Cardiac fibroblast (primary cell): ENCODE measurements around the gene BOLA1.
A peak's percentile ranks its signal among the peaks of the same experiment; 100 is the strongest.
"Not testable (repeated sequence)": the region's sequence is repeated elsewhere in the genome, so short reads cannot be mapped to it uniquely, and the experiment has no call there.

Experiments used
- DNase-seq, 2 donors: peaks; one replicate each; pipeline versions ENCODE4 v3.0.0 to v3.0.0-alpha.2; 2010; ENCODE audit warnings: low read depth in 2 of 2
- H3K4me3 ChIP-seq, 2 donors: replicated peaks in 1 of 2; 1 replicate in 1 of 2; 2 replicates in 1 of 2; pipeline ENCODE4 v1.5.1; 2011; ENCODE audit warnings: low read depth in 2 of 2, low read length in 2 of 2, mild to moderate bottlenecking in 2 of 2, moderate library complexity in 1 of 2
- TF ChIP-seq, protein P1 (sequence below): IDR thresholded peaks from one replicate; pipeline ENCODE4 v1.5.1; 2011; ENCODE audit warnings: low read depth, mild to moderate bottlenecking, low read length, inconsistent platforms

BOLA1 gene, protein sequence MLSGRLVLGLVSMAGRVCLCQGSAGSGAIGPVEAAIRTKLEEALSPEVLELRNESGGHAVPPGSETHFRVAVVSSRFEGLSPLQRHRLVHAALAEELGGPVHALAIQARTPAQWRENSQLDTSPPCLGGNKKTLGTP

DNA sequence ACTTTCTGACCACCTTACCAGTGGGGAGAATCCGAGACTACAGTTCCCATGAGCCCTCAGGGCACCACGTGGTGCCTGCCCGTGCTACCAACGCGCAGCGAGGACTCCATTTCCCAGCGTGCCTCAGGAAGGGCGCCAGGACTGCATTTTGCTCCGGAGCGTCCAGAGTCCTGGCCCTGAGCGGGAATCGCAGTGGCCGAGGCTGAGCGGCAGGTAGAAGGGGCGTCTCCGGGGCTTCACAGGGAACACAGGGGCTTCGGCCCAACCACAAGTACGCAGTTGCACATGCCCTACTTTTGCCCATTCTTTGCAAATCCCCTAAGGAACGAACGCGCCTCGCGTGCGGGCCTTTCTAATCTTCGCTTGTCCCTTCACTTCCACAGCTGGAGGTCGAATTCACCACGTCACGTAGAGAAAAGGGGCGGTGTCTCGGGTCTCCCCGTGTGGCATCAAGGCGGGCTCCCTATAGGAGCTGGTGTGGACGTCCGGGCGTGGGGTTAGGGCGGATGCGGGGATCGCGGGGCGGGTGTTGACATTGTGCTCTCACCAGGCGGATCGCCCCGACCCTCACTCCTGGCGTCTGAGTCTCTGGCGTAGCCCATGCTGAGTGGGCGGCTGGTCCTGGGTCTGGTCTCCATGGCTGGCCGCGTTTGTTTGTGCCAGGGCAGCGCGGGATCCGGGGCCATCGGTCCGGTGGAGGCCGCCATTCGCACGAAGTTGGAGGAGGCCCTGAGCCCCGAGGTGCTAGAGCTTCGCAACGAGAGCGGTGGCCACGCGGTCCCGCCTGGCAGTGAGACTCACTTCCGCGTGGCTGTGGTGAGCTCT, at the start of gene BOLA1:
Gene BOLA1 (plus strand): TSS at position 109 of the 825 bp plus-strand sequence. CDS start 492 bp downstream, at position 601.
- TF ChIP-seq, protein P1, sequence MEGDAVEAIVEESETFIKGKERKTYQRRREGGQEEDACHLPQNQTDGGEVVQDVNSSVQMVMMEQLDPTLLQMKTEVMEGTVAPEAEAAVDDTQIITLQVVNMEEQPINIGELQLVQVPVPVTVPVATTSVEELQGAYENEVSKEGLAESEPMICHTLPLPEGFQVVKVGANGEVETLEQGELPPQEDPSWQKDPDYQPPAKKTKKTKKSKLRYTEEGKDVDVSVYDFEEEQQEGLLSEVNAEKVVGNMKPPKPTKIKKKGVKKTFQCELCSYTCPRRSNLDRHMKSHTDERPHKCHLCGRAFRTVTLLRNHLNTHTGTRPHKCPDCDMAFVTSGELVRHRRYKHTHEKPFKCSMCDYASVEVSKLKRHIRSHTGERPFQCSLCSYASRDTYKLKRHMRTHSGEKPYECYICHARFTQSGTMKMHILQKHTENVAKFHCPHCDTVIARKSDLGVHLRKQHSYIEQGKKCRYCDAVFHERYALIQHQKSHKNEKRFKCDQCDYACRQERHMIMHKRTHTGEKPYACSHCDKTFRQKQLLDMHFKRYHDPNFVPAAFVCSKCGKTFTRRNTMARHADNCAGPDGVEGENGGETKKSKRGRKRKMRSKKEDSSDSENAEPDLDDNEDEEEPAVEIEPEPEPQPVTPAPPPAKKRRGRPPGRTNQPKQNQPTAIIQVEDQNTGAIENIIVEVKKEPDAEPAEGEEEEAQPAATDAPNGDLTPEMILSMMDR, result no peak
- DNase-seq, result peak; percentile 91 to 93
- H3K4me3 ChIP-seq, result peak within 1 kb of the TSS; percentile 56

DNA sequence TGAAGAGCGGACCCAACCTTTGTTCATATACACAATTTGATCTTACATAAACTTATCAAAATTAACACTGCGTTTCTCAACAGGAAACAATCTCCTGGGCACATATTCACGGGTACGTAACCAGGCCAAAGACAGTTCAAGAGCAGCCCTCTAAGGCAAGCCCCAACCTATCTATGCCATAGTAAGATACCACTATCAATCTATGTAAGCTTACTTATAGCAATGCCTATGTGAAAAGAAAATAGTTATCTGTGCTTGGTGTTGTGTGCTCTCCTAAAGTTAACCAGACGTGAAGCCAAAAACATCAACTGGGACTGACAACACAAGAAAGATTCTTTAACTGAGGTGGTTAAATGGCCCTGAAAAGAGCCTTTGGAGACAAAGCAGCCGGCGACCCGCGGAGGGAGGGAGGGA, 49.4 kb upstream of the BOLA1 start:
- TF ChIP-seq, protein P1, result no peak
- DNase-seq, result peak in 1 of 2 donors; percentile 33
- peak overlapping the region; percentile 48 to 50 for H3K4me3 ChIP-seq

DNA sequence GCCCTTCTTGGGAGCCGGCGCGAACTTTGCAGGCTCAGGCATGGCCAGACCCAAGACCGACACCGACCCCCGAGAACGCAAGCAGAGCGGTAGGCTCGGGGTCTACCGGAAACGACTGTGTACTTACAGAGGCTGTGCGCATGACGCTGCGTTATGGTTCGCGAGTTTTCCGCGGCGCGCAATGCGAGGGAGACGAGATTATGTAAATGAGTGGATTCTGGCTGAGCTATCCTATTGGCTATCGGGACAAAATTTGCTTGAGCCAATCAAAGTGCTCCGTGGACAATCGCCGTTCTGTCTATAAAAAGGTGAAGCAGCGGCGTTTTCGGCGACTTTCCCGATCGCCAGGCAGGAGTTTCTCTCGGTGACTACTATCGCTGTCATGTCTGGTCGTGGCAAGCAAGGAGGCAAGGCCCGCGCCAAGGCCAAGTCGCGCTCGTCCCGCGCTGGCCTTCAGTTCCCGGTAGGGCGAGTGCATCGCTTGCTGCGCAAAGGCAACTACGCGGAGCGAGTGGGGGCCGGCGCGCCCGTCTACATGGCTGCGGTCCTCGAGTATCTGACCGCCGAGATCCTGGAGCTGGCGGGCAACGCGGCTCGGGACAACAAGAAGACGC, 48.5 kb upstream of the BOLA1 start:
- not testable (repeated sequence) for H3K4me3 ChIP-seq

DNA sequence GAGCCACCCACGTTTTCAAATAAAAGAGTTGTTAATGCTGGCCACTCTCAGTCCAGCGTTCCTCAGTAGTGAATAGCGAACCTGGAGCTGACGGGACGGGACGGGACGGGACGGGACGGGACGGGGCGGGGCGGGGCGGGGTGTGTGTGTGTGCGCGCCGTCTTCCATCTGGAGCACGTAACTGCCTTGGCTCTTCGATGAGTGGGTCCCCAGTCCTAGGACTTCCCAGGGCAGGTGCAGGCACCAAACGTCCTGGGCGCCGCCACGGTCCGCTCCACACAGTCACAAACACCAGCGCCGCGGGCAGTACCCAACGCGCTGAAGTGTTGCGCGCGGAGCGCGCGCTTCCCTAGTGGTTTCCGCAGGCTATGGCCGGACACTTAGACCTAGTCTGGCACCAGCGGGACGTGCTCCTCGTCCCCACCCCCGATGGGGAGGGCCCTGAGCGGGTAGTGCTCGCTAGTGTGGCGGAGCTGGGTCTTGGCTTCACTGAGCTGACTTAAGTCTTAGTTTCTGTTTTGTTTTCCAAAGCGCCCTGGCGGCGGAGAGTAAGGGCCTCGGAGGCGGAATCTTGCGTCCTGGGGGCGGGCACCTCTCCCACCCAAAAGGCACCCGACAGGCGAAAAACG, 47.7 kb upstream of the BOLA1 start:
- H3K4me3 ChIP-seq, DNase-seq: not testable (repeated sequence)

More for the DNA sequence above, 48.5 kb upstream of the BOLA1 start:
- not testable (repeated sequence) for DNase-seq

DNA sequence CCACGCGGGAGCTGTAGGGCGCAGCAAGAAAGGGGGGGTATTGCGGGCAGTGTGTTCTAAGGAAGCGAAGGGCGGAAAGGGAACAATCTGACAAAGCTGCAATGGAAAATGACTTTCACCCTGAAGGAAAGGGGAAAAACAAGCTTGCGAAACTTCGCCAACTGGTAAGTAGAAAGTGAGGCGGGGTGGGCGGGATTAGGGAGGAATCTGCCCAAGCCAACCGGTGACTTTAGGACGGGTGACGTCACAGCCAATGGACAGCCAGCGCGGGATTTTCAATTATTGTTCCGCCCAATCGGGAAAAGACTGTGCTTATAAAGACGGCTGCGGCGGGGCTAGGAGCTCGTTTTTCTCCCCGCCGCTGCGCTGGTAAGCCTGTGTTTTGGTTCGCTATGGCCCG, 47.1 kb upstream of the BOLA1 start:
- not testable (repeated sequence) for H3K4me3 ChIP-seq, DNase-seq

DNA sequence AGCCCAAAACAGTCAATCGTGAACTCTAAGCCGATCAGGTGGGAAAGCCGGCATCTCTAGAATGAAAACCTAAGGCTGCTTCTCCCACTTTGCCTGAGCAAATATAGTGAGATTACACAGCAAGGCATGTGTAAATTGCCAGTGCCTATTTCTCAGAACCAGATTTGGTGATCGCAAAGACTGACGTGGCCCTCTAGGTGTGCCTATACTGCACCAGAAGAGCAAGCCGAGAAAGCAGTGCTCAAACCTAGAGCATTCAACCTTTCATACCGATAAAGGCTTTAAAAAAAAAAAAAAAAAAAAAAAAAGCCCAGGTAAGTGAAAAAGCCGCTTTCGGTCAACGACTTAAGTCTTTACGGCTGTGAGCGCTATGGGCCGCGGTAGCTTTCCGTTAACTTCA, 39.1 kb upstream of the BOLA1 start:
- DNase-seq, result not testable (repeated sequence)

DNA sequence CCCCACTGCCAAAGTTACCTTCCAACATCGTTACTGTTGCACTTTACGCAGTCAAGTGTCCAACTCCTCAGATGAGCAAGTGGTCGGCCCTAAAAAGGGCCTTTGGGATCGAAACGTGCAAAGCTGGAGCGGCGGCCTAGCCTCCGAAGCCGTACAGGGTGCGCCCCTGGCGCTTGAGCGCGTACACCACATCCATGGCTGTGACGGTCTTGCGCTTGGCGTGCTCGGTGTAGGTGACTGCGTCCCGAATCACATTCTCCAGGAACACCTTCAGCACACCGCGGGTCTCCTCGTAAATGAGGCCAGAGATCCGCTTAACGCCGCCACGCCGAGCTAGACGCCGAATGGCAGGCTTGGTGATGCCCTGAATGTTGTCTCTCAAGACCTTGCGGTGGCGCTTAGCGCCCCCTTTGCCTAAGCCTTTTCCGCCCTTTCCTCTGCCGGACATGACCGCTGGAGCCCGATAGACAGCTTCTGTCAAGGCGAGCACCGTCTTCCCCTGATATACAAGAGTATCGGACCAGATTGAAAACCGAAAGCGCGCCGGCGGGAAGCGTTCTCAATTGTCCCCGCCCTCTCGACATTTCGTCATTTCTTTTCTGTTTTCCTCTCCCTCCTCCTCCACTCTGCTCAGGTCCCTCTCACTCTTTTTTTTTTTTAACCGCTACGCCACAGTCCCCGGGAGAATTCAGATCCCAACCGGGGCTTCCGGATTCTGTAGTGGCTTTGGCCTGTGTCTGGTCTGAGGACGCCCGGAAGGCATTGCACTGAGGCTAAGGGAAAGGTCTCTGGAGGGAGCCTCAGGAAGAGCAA, 38.5 kb upstream of the BOLA1 start:
- not testable (repeated sequence) for H3K4me3 ChIP-seq, DNase-seq

More for the DNA sequence above, 39.1 kb upstream of the BOLA1 start:
- not testable (repeated sequence) for H3K4me3 ChIP-seq

DNA sequence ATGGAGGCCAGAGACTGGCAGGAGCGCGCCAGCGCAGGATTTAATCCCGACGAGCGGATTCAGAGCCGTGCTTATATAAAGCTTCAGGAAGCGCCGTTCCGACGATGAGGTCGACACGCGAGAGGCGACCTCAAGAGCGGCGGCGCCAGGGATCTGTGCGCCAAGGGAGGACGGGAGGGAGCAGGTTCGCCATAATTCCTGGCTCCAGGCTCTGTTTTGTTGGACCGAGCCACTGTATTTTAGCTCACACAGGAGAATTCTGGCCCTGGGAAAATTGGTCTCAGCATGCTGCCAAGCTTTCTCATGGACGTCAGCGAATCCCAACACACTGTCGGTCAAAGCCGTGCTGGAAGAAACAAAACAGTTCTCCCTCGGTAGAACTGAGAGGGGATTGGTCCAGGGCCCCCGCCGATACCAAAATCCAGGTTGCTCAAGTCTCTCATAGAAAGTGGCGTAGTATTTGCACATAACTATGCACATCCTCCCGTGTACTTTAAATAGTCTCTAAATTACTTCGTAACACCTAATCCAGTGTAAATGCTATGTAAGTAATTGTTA, 37.8 kb upstream of the BOLA1 start:
- not testable (repeated sequence) for DNase-seq

DNA sequence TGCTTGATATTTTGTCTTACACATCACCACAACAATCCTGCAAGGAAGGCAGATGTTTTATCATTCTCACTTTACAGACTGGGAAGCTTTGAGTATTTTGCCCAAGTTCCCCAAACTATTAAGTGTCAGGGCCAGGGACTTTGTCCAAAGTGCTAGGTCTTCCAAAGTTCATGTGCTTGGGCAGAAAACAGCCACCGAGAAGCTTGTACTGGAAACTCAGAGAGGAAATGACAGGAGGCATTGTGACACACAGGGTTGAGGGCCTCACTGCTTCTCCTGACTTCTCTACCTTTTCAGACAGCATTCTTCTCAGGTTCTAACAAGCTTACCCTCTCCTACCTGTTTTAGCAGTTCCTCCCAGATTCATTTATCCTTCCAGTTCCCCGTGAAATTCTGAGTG, 32.5 kb upstream of the BOLA1 start:
- H3K4me3 ChIP-seq, DNase-seq: not testable (repeated sequence)

More for the DNA sequence above, 37.8 kb upstream of the BOLA1 start:
- not testable (repeated sequence) for H3K4me3 ChIP-seq

DNA sequence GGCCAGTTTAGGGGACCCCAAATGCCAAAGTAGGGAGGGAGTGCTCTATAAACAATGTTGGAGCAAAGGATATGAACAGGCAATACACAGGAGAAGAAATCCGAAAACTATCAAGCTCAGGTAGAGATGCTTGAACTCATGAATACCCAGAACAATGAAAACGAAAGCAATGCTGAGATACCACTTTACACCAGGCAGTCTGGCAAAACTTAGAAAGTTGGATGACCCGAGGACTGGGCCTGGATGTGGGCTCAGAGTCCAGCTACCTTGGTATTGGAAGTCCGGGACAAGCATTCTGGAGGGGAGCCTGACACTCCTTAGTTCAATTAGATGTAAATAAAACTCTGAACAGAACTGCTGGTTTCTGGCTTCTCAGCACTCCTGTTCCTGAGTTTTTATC, 26.3 kb upstream of the BOLA1 start:
- H3K4me3 ChIP-seq, DNase-seq: not testable (repeated sequence)
